ENCODE data around the gene A3GALT2. TPM values are rescaled to one million over a fixed set of nuclear protein-coding genes. Genes with fewer than 3 reads are reported as not detected.

Gene A3GALT2
- total RNA-seq, 1 donor from 2014 or later = not detected

- H3K4me3 ChIP-seq (ENCODE audit: low read depth, low read length) = no peak overlapping the region
- TF ChIP-seq CTCF (IDR thresholded peaks at IDR 0.05; ENCODE audit: insufficient read depth, low read length, poor library complexity, severe bottlenecking) = no peak
- peaks cover 18% of the 10 kb centered on the region for H3K36me3 ChIP-seq (ENCODE audit: control insufficient read depth, insufficient read depth, low read length)
- DNase-seq (ENCODE audit: low read depth) = peak; percentile 85
- H3K27me3 ChIP-seq (ENCODE audit: control insufficient read depth, insufficient read depth, low read length) = no peaks in the 10 kb centered on the region
Measured at GRCh38 chr1:33327587-33328325, 6.9 kb upstream of the A3GALT2 start.

GRCh38 chr1:33326785-33327184, 5.9 kb upstream of the A3GALT2 start:
- no peak for DNase-seq (ENCODE audit: low read depth)
- H3K36me3 ChIP-seq (ENCODE audit: control insufficient read depth, insufficient read depth, low read length) = peaks cover 20% of the 10 kb centered on the region
- no peak overlapping the region for H3K4me3 ChIP-seq (ENCODE audit: low read depth, low read length)
- TF ChIP-seq CTCF (IDR thresholded peaks at IDR 0.05; ENCODE audit: insufficient read depth, low read length, poor library complexity, severe bottlenecking) = no peak
- no peaks in the 10 kb centered on the region for H3K27me3 ChIP-seq (ENCODE audit: control insufficient read depth, insufficient read depth, low read length)

GRCh38 chr1:33324677-33325575, 4.0 kb upstream of the A3GALT2 start:
- peaks cover 17% of the 10 kb centered on the region for H3K36me3 ChIP-seq (ENCODE audit: control insufficient read depth, insufficient read depth, low read length)
- H3K27me3 ChIP-seq (ENCODE audit: control insufficient read depth, insufficient read depth, low read length) = no peaks in the 10 kb centered on the region
- H3K4me3 ChIP-seq (ENCODE audit: low read depth, low read length) = no peak overlapping the region
- no peak for DNase-seq (ENCODE audit: low read depth)
- no peak for TF ChIP-seq CTCF (IDR thresholded peaks at IDR 0.05; ENCODE audit: insufficient read depth, low read length, poor library complexity, severe bottlenecking)

- peaks cover 13% of the 10 kb centered on the region for H3K36me3 ChIP-seq (ENCODE audit: control insufficient read depth, insufficient read depth, low read length)
- no peaks in the 10 kb centered on the region for H3K27me3 ChIP-seq (ENCODE audit: control insufficient read depth, insufficient read depth, low read length)
- TF ChIP-seq CTCF (IDR thresholded peaks at IDR 0.05; ENCODE audit: insufficient read depth, low read length, poor library complexity, severe bottlenecking) = no peak
- H3K4me3 ChIP-seq (ENCODE audit: low read depth, low read length) = no peak overlapping the region
- no peak for DNase-seq (ENCODE audit: low read depth)
Measured at GRCh38 chr1:33323663-33324477, 3.0 kb upstream of the A3GALT2 start.

- Histone ChIP-seq H3K36me3 (ENCODE audit: control insufficient read depth, insufficient read depth, low read length) (peaks cover 12% of the 10 kb centered on the region), H3K4me3 (ENCODE audit: low read depth, low read length) (no peak overlapping the region), H3K27me3 (ENCODE audit: control insufficient read depth, insufficient read depth, low read length) (no peaks in the 10 kb centered on the region)
- TF ChIP-seq CTCF (IDR thresholded peaks at IDR 0.05; ENCODE audit: insufficient read depth, low read length, poor library complexity, severe bottlenecking) = no peak
- no peak for DNase-seq (ENCODE audit: low read depth)
Measured at GRCh38 chr1:33322870-33323585, 2.1 kb upstream of the A3GALT2 start.
